Right lung (tissue), 5 donors: ENCODE measurements around the gene LRRC17. TPM values are rescaled to one million over a fixed set of nuclear protein-coding genes. Genes with fewer than 3 reads are reported as not detected.
"Not testable (repeated sequence)": the region's sequence is repeated elsewhere in the genome, so short reads cannot be mapped to it uniquely, and the experiment has no call there.

Source experiments
- DNase-seq, 2 donors: peaks; one replicate each; pipeline ENCODE4 v3.0.0-alpha.2; 2013
- polyA plus RNA-seq, 5 donors: library from polyadenylated mRNA; unstranded; fragments of 120-200 nt; gene quantifications; one replicate each; pipeline versions ENCODE4 v1.2.1 to v1.2.3, GENCODE V29; 2013; ENCODE audit warnings: inconsistent platforms in 1 of 5, low replicate concordance in 1 of 5; ENCODE audit not compliant: insufficient read length in 5 of 5, insufficient read depth in 1 of 5

Gene LRRC17
- polyA plus RNA-seq, 5 donors: 176 to 286 (median 232) TPM

- no peak for DNase-seq
These were observed 20.0 kb upstream of the LRRC17 start for GRCh38 chr7:102892631-102893278.

- DNase-seq: no peak
These were observed 17.2 kb upstream of the LRRC17 start for GRCh38 chr7:102895602-102896001.

- DNase-seq: no peak
These were observed 16.2 kb upstream of the LRRC17 start for GRCh38 chr7:102896585-102896984.

DNA sequence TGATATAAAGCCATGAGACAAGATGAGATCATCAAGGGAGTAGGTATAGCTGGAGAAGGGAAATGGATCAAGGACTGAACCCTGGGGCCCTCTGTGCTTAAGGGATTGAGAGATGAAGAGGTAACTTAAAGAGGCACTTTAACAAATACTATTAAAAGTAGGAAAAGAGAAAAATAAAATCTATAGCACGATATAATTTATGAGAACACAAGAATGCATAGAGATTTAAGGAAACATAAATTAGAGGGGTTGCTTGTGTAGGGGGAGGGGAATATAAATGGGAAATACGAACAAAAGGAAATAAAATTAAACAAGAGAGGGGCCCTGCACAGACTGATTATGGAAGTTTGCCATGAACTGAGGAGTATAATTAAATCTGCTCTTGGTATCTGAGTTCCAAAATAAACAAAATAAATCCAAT, 15.6 kb upstream of the LRRC17 start:
- no peak for DNase-seq

DNA sequence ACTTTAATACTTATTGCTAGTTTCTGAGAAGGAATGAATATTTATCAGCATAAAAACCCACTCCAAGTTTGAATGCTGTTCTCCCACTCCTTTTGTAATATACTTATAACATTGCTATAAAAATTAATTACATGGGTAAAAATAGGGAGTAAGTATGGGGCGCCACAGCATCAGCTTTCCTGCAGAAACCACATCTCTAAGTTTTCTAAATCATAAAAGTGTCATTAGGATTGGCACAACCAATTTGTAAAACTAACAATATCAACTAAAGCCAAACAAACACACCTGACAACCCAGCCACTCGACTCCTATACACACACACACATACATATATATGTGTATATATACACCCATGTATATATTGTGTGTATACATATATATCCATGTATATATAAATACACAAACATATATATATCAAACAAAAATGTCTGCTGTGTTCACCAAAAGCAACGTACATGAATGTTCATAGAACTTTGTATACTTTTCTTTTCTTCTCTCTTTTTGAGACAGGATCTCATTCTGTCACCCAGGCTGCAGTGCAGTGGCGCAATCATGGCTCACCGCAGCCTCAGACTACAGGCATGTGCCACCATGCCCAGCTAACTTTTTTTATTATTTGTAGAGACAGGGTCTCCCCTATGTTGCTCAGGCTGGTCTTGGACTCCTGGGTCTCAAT, 14.8 kb upstream of the LRRC17 start:
- no peak for DNase-seq

DNA sequence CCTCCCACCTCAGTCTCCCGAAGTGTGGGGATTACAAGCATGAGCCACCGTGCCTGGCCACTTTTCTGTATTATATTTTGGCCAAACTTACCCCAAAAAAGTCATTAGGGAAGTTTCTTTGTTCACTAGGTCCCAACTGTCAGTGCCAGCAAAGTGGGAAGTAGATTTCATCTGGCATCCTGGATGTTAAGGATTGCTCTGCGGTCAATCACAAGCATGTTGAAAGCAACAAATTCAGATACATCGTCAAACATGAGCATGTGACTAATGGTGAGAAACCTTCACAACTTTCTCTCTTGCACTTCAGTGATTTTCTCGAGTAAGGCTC, 14.3 kb upstream of the LRRC17 start:
- DNase-seq: no peak

GRCh38 chr7:102902052-102902451, 10.7 kb upstream of the LRRC17 start:
- DNase-seq: not testable (repeated sequence)

GRCh38 chr7:102903576-102903975, 9.2 kb upstream of the LRRC17 start:
- not testable (repeated sequence) for DNase-seq

- no peak for DNase-seq
These were observed 4.1 kb upstream of the LRRC17 start for GRCh38 chr7:102908676-102909075.

DNA sequence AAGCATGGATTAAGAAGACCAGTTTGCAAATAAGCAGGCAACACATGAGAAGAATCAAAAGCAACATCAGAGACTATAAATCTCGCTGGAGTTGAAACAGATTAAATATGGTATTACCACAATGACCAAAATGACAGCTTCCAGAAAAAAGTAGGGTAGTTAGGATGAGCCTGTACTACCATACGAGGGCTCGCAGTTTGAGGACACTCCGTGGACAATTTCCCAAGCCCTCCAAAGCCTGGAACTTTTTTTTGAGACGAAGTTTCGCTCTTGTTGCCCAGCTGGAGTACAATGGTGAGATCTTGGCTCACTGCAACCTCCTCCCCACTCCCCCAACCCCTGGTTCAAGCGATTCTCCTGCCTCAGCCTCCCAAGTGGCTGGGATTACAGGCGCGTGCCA, 1.0 kb downstream of the LRRC17 start:
- DNase-seq: no peak

GRCh38 chr7:102914585-102914984, 1.8 kb downstream of the LRRC17 start:
- peak in 1 of 2 donors; percentile 82 for DNase-seq

GRCh38 chr7:102916426-102916825, 3.6 kb downstream of the LRRC17 start:
- no peak for DNase-seq

GRCh38 chr7:102916881-102917280, 4.1 kb downstream of the LRRC17 start:
- DNase-seq: no peak

DNA sequence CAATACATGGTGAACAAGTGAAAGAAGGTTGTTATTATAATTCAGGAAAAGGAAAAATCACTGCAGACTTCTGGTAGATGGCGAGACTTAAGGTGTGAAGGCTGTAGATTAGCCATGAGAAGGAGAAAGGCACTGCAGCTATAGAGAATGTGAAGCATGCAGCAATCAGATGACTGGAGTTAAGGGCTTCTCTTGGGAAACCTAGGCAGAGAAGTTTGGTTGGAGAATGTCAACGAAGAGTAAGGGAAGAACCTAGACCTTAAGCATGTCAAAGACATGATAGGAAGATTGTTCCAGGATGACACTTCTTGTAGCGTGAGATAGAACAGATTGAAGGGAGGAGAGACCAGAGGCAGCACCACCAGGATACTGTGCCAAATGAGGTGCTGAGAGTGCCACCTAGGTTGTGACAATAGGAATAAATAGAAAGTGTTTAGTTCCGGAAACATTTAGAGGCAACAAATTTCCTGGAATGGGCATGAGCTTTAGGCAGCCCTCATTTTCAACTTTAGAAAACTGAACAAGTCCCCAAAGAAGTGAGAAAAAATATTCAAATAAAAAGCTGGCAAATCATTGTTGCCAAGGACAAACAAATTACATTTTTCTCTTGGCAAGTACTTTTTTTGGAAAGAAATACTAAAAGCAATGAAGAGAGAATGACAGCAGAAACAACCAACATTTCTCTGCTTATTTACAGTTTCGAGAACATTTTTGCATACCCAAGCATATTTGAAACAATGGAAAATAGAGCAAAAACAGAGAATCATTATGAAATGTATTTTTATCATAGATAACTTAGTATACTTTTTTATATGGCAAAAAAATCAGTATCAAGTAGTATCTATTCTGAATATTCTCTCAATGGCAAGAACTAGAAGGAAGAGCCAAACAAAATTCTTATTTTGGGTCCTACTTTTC, 4.9 kb downstream of the LRRC17 start:
- DNase-seq: no peak

- DNase-seq: no peak
These were observed 6.0 kb downstream of the LRRC17 start for GRCh38 chr7:102918845-102919244.

DNA sequence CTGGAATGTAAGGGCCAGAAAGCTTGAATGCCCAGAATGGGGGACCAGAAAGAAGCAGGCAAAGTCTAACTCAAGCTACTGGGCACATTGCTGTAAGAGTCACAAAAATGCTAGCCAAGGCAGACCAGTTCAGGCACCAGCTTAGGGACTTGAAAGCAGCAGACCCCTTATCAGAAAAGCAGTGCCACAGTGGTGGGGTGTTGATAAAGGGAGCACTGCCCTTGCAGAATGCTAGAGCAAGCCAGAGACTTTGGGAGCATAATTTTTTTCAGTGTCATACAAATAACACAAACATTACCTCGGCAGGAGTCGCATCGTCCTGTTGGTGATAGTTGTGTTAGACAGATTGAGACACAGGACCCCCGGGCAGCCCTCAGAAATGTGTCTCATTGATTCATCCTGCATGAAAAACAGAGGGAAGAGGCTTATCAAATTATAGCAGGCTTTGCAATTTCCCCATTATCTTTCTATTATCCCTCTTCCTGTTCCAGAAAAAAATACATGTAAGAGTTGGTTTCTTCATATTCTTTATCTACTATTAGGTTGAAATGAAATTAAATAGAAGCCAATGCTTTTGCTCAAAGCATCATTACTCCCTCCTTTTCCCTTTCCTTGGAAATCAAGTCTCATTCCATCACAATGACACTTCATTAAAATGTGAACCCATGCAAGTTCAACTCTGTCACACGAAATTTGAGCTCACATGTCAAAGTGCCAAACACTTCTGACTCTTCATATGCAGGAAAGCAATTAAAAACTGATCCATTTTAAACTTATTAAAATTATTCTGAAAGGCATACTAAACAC, 13.4 kb downstream of the LRRC17 start:
- DNase-seq: peak in 1 of 2 donors; percentile 66

DNA sequence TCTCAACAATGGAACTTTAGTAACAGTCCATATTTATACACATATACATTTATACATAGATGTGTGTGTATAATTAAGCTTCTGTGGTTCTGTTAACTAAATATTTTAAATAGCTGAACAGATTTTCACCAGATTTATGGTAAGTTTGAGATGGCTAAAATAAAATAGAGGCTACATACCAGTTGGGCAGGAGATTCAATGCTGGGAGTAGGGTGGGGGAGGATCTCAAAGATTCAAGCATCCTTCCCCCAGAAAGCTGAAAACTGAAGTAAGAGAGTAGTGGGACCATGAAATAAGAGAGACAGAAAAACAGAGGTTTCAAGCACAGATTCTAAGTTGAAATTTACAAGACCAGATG, 14.0 kb downstream of the LRRC17 start:
- DNase-seq: no peak

DNA sequence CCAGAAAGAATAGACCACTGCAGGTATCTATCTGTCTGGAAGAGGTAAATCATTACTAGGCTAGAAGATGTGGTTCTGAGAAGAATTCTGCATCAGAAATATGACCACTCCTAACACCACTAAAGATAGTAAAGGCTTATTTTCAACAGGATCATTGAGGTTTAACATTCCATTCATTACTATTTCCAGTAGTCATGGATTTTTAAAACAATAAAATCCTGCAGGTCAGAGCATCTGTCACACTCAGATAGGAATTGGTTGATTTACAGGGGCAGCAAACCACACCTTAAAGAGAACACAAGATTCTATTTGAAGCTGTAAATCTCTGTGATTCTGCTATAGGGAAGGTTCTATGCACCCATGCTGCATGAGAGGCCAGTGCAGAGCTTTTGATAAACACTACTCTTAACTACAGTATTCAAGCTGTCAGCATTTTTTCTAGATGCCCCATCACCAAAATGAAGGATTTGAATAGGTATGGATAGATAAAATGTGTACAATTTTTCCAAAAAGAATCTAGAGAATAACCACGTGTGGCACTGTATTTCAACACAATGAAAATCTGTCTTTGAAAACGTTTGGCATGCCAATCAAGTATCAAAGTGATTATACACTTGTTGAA, 14.6 kb downstream of the LRRC17 start:
- DNase-seq: no peak

- DNase-seq: no peak
These were observed 19.0 kb downstream of the LRRC17 start for GRCh38 chr7:102931757-102932156.

DNA sequence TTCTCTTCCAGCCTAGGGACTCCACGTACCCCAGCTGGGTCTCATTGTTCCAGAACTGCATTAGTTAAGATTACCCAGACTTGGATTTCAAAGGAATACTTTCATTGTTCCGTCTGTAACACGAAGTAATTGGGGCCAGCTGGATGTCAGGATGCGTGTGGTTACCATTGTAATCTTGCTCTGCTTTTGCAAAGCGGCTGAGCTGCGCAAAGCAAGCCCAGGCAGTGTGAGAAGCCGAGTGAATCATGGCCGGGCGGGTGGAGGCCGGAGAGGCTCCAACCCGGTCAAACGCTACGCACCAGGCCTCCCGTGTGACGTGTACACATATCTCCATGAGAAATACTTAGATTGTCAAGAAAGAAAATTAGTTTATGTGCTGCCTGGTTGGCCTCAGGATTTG, 21.0 kb downstream of the LRRC17 start:
- no peak for DNase-seq

GRCh38 chr7:102934239-102934638, 21.4 kb downstream of the LRRC17 start:
- no peak for DNase-seq

DNA sequence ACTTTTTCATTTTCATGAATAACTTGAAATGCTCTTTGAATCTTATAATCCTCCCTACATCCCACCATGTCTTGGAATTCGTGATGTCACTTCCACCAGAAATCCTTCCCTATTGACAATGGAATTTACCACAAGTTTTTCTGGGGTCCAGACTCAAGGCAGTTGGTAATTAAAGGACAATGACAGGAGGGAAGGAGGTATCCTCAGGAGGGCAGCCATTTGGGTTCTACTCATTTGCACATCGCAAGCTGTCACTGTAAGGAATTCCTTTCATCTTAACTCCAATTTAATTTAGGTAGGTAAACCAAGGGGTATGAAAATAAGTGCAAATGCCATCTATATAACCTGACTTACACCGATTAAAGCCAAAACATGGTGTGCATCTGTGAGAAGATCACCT, 21.9 kb downstream of the LRRC17 start:
- DNase-seq: no peak
